Choroid plexus epithelial cell (primary cell): Measurements from ENCODE around the gene CRISPLD2.
"Not testable (repeated sequence)": the region's sequence is repeated elsewhere in the genome, so short reads cannot be mapped to it uniquely, and the experiment has no call there.

ENCODE experiments used
- DNase-seq: peaks from one replicate; pipeline ENCODE4 v3.0.0-alpha.2; 2010; ENCODE audit warnings: low read depth
- H3K4me3 ChIP-seq: 2 replicates; pipeline ENCODE4 v1.5.1; 2011; ENCODE audit warnings: low read depth, mild to moderate bottlenecking, control low read depth, low read length, moderate library complexity
- TF ChIP-seq, protein P1 (sequence below): conservative IDR thresholded peaks from 2 replicates; pipeline ENCODE4 v1.5.1; 2011; ENCODE audit warnings: low read depth, mild to moderate bottlenecking, control low read depth, inconsistent platforms, low read length, moderate library complexity

The CRISPLD2 gene

DNA sequence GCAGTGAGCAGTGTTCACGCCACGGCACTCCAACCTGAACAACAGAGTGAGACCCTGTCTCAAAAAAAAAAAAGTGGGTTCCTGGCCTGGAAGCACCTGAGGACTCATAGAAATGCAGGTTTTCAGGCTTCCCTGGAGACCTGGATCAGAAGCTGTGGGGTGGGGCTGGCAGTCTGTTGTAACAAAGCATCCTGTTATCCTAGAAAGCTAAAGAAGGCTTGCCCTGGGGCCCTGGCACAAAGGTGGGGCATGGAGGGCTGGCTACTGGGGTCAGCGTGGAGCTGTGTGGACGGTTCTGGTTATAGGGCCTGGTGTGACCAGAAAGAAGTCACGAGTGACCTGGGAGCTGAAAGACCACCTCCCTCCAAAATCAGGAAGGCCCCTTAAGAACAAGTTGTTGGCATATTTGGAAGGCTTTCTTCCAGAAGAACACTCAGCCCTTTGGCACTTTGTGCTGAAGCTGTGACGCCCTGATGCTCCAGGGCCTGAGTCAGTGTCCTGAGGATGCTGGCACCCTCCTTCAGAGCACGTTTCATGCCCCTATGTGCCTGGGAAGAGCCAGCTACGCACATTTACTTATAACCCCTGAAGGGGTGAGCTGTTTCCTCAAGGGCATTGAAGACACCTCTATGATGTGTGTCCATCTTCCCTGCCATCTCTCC, 6.2 kb downstream of the CRISPLD2 start:
- H3K4me3 ChIP-seq, result no peak overlapping the region
- no peak for DNase-seq
- TF ChIP-seq, protein P1, sequence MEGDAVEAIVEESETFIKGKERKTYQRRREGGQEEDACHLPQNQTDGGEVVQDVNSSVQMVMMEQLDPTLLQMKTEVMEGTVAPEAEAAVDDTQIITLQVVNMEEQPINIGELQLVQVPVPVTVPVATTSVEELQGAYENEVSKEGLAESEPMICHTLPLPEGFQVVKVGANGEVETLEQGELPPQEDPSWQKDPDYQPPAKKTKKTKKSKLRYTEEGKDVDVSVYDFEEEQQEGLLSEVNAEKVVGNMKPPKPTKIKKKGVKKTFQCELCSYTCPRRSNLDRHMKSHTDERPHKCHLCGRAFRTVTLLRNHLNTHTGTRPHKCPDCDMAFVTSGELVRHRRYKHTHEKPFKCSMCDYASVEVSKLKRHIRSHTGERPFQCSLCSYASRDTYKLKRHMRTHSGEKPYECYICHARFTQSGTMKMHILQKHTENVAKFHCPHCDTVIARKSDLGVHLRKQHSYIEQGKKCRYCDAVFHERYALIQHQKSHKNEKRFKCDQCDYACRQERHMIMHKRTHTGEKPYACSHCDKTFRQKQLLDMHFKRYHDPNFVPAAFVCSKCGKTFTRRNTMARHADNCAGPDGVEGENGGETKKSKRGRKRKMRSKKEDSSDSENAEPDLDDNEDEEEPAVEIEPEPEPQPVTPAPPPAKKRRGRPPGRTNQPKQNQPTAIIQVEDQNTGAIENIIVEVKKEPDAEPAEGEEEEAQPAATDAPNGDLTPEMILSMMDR, result no peak

DNA sequence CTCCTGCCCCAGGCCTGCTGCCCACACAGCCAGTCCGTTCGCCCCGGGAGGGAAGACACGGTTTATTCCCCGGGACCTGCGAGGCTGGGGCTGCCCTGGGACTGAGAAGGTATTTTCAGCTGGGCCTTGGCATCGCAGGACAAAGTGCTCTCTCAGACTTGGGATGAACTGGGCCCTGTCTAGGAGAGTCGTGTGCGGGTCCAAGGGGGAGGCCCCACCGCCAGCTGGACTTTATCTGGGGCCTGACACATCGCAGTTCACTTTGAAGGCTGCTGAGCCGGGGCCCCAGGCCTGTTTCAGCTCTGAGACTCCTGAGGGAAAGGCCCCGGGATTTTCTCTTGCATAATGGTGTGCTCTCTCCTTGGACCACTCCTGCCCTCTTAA, 6.8 kb downstream of the CRISPLD2 start:
- no peak overlapping the region for H3K4me3 ChIP-seq
- TF ChIP-seq, protein P1, result no peak
- peak; percentile 57 for DNase-seq

DNA sequence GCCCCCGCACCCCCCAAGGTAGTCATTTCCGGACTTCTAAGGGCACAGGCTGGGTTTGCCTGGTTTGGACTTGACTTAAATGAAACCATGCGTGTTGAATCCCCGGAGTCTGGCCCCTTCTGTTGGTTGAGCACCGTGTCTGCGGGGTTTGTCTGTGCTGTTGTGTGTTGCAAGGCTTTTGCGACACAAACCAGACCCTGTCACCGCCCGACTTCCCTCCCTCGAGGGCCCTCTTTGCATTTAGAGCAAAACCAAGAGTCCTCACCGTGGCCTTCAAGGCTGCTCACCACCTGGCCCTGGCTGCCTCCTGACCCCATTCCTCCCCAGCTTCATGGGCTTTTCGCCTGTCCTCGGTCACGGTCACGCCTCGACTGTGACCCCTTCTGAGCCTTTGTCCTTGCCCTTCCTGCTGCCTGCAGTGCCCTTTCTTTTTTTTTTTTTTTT, 7.4 kb downstream of the CRISPLD2 start:
- DNase-seq, result peak; percentile 45
- TF ChIP-seq, protein P1, result no peak
- H3K4me3 ChIP-seq, result no peak overlapping the region

DNA sequence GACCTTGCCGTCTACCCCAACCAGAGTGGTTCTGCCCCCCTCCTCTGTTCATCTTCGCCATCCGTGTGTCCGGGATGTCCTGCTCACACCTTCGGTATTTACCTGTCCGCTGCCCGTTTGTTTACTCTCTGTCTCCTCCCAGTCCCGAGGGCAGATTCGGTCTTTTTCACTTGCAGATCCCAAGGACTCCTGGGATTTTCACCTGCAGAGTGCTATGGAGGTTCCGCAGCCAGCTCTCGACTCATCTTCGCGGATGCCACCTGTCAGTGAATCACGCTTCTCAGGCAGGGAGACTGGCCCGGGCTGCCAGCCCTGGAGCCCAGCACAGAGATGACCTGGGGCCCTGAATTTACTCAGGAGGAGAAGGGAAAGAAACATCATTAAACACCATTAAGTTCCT, 8.1 kb downstream of the CRISPLD2 start:
- TF ChIP-seq, protein P1, result no peak
- DNase-seq, result no peak
- no peak overlapping the region for H3K4me3 ChIP-seq

DNA sequence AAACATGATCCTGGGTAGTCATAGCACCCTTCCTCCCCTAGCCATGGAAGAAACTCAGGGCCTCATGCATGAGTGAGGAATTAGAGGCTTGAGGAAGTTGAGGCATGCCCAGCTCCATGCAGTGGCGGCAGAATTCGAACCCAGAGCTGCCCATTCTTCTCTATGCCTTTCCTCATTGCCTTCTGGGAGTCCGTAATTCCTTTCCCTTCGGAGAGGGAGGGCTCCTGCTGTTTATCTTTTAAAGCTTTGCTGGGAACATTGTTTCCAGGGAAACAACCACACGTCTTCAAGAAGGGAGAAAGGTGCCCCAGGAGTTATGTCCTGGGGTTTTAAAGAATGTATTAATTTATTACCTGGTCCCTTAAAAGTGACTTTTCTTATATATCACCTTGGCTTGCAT, 8.5 kb downstream of the CRISPLD2 start:
- TF ChIP-seq, protein P1, result no peak
- no peak overlapping the region for H3K4me3 ChIP-seq
- no peak for DNase-seq

DNA sequence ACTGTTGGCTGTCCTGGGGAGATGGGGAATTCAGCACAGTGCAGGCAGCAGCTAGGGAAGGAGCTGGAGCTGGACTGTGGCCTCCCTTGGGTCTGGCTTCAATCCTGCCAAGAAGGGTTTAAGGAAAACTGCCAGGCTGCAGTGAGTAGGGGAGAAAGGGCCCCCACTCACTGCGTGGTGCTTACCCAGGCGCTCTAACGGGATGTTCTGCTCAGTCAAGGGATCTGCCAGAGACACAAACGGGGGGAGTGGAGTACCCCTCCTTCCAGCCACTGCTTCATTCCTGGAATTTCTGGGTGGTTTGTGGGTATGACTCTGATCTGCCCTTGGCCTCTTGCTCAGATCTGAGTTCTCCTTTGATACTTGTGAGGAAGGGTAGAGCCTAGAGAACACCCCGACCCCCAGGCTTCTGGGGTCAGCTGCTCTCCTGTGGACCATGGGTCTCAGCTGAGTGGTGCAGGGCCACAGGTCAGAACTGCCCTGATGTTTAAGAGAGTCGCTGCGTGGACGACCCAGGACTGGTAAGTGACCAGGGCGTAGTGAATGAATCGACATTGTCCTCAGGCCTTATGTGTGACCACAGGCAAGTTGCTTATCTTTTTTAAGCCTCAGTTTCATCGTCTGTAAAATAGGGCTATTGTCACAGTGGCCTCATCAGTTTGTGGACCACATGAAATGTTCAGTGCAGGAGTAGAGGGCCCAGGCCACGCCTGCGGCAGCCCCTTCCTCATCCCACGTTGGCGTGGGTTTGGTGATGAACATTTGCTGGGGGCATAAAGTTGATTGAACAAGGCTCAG, 9.6 kb downstream of the CRISPLD2 start:
- H3K4me3 ChIP-seq, result no peak overlapping the region
- peak; percentile 88 for DNase-seq
- TF ChIP-seq, protein P1, result no peak

DNA sequence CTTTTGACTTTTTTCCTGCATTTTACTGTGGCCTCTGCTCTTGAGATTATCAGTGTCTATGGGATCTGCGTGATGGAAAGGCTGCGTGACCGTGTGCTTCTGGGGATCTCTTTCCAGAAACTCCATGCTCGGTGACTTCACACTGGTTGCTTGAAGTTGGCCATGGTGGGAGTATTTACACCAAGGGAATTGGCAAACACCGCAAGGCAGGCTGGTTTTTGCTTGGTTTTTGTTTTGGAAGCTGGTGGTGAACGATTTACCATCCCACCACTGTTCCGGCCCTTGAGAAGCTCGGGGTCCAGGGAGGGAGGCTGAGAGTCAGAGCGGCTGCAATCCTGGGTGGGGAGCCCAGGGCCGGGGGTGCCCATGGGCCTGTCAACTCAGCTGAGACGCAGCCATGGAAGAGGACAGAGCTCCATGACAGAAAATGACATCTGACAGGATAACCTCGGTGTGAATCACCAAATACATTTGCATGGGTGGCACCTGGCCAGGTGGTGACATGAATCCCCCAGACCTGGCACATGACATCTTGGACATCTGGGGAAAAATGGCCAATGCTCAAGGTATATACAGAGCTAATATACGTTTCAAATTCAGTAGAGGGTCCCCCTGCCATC, 11.1 kb downstream of the CRISPLD2 start:
- TF ChIP-seq, protein P1, result no peak
- DNase-seq, result no peak
- no peak overlapping the region for H3K4me3 ChIP-seq

DNA sequence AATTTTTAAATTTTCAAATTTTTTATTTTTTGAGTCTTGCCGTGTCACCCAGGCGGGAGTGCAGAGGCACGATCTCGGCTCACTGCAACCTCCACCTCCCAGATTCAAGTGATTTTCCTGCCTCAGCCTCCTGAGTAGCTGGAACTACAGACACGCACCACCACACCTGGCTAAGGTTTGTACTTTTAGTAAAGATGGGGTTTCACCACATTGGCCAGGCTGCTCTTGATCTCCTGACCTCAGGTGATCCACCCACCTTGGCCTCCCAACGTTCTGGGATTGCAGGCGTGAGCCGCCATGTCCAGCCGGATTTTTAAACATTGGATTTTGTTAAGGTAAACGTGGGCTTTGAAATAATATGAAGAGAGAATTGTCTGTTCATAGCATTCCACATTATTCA, 11.9 kb downstream of the CRISPLD2 start:
- H3K4me3 ChIP-seq, DNase-seq: not testable (repeated sequence)
